KMS-11 (cell line): ENCODE data around the gene CAMTA1.
A peak's percentile ranks its signal among the peaks of the same experiment; 100 is the strongest.

ENCODE experiments used
- H2AFZ ChIP-seq: fragments of 200-600 bp; sonication (generic); 2 replicates; pipeline ENCODE4 v1.6.1; 2016; ENCODE audit warnings: antibody characterized with exemption, mixed run types, low read depth
- H3K27ac ChIP-seq: fragments of 200-600 bp; sonication (generic); 2 replicates; pipeline ENCODE4 v1.6.1; 2016; ENCODE audit warnings: mild to moderate bottlenecking, mixed run types
- H3K27me3 ChIP-seq: fragments of 200-600 bp; sonication (generic); 2 replicates; pipeline ENCODE4 v1.6.1; 2017; ENCODE audit warnings: mild to moderate bottlenecking, low read depth, mixed run types, moderate library complexity; ENCODE audit not compliant: insufficient read depth
- H3K36me3 ChIP-seq: fragments of 200-600 bp; sonication (generic); 2 replicates; pipeline ENCODE4 v1.6.1; 2017; ENCODE audit warnings: mild to moderate bottlenecking, mixed run types; ENCODE audit not compliant: insufficient read depth
- H3K4me1 ChIP-seq: fragments of 200-600 bp; sonication (generic); 2 replicates; pipeline ENCODE4 v1.6.1; 2016; ENCODE audit warnings: mild to moderate bottlenecking, low read depth, mixed run types; ENCODE audit not compliant: poor library complexity, severe bottlenecking
- H3K4me2 ChIP-seq: fragments of 200-600 bp; sonication (generic); 2 replicates; pipeline ENCODE4 v1.7.0; 2016; ENCODE audit warnings: mild to moderate bottlenecking, mixed run types
- H3K4me3 ChIP-seq: fragments of 200-600 bp; sonication (generic); IDR thresholded peaks from 2 replicates; pipeline ENCODE4 v1.6.1; 2017; ENCODE audit warnings: low read depth, low read length, mixed read lengths; ENCODE audit not compliant: insufficient read depth
- H3K79me2 ChIP-seq: fragments of 200-600 bp; sonication (generic); 2 replicates; pipeline ENCODE4 v1.6.1; 2016; ENCODE audit warnings: low read depth, mixed run types; ENCODE audit not compliant: insufficient read depth
- H3K9ac ChIP-seq: fragments of 200-600 bp; sonication (generic); 2 replicates; pipeline ENCODE4 v1.6.1; 2016; ENCODE audit warnings: mild to moderate bottlenecking, mixed run types
- H4K20me1 ChIP-seq: fragments of 200-600 bp; sonication (generic); 2 replicates; pipeline ENCODE4 v1.6.1; 2016; ENCODE audit warnings: mild to moderate bottlenecking, mixed run types; ENCODE audit not compliant: insufficient read depth
- CTCF ChIP-seq: fragments of 200-600 bp; sonication (generic); conservative IDR thresholded peaks from 2 replicates; pipeline ENCODE4 v1.6.1; 2017; ENCODE audit warnings: low read depth, mild to moderate bottlenecking, antibody characterized with exemption, low read length, moderate library complexity, mixed read lengths

CAMTA1 gene

GRCh38 chr1:7645751-7646048, 860.4 kb downstream of the CAMTA1 start:
- Histone ChIP-seq H3K9ac (no peak overlapping the region), H3K4me1 (no peaks in the 10 kb centered on the region), H3K27ac (no peak overlapping the region), H3K4me3 (no peak overlapping the region), H3K79me2 (no peaks in the 10 kb centered on the region), H2AFZ (no peak overlapping the region), H4K20me1 (no peaks in the 10 kb centered on the region), H3K36me3 (no peaks in the 10 kb centered on the region), H3K4me2 (no peak overlapping the region), H3K27me3 (peaks cover 47% of the 10 kb centered on the region)
- TF ChIP-seq CTCF: no peak

- no peak for TF ChIP-seq CTCF
- no peaks in the 10 kb centered on the region for H3K4me1 ChIP-seq
- H3K27ac ChIP-seq: no peak overlapping the region
- no peak overlapping the region for H3K9ac ChIP-seq
- no peak overlapping the region for H2AFZ ChIP-seq
- H3K4me3 ChIP-seq: no peak overlapping the region
- peaks cover 47% of the 10 kb centered on the region for H3K27me3 ChIP-seq
- no peaks in the 10 kb centered on the region for H4K20me1 ChIP-seq
- H3K4me2 ChIP-seq: no peak overlapping the region
- no peaks in the 10 kb centered on the region for H3K79me2 ChIP-seq
- no peaks in the 10 kb centered on the region for H3K36me3 ChIP-seq
These were observed 860.9 kb downstream of the CAMTA1 start for GRCh38 chr1:7646164-7646563.

- H3K4me2 ChIP-seq: no peak overlapping the region
- H4K20me1 ChIP-seq: no peaks in the 10 kb centered on the region
- H3K4me1 ChIP-seq: no peaks in the 10 kb centered on the region
- H3K27me3 ChIP-seq: peaks cover 48% of the 10 kb centered on the region
- no peak overlapping the region for H3K4me3 ChIP-seq
- peak; percentile 97 for TF ChIP-seq CTCF
- no peak overlapping the region for H2AFZ ChIP-seq
- no peak overlapping the region for H3K27ac ChIP-seq
- H3K79me2 ChIP-seq: no peaks in the 10 kb centered on the region
- H3K9ac ChIP-seq: no peak overlapping the region
- no peaks in the 10 kb centered on the region for H3K36me3 ChIP-seq
These were observed 862.0 kb downstream of the CAMTA1 start for GRCh38 chr1:7646981-7647901.

- no peaks in the 10 kb centered on the region for H4K20me1 ChIP-seq
- H3K27me3 ChIP-seq: peaks cover 42% of the 10 kb centered on the region
- TF ChIP-seq CTCF: no peak
- H3K4me3 ChIP-seq: no peak overlapping the region
- no peak overlapping the region for H3K4me2 ChIP-seq
- H3K79me2 ChIP-seq: no peaks in the 10 kb centered on the region
- H3K27ac ChIP-seq: no peak overlapping the region
- H2AFZ ChIP-seq: no peak overlapping the region
- H3K36me3 ChIP-seq: no peaks in the 10 kb centered on the region
- H3K4me1 ChIP-seq: no peaks in the 10 kb centered on the region
- H3K9ac ChIP-seq: no peak overlapping the region
These were observed 863.6 kb downstream of the CAMTA1 start for GRCh38 chr1:7648761-7649384.
